GM23338 (cell line): Measurements from ENCODE around the gene ADCK2.
"Not testable (repeated sequence)": the region's sequence is repeated elsewhere in the genome, so short reads cannot be mapped to it uniquely, and the experiment has no call there.

ENCODE experiments used
- CREB1 ChIP-seq: fragments of 250-450 bp; sonication (Bioruptor Pico); IDR thresholded peaks from 2 replicates; pipeline ENCODE4 v1.5.0; 2020; ENCODE audit warnings: low read depth, mild to moderate bottlenecking, moderate library complexity
- EZH2 ChIP-seq: fragments of 200-600 bp; sonication (generic); IDR thresholded peaks from one replicate; pipeline ENCODE4 v1.8.0; 2017; ENCODE audit warnings: antibody characterized with exemption, mild to moderate bottlenecking, low read depth; ENCODE audit not compliant: unreplicated experiment
- EZH2phosphoT487 ChIP-seq: fragments of 200-600 bp; sonication (generic); IDR thresholded peaks from one replicate; pipeline ENCODE4 v1.8.1; 2018; ENCODE audit warnings: antibody characterized with exemption; ENCODE audit not compliant: unreplicated experiment
- JUNB ChIP-seq: IDR thresholded peaks from one replicate; pipeline ENCODE4 v1.6.1; 2016; ENCODE audit warnings: antibody characterized with exemption; ENCODE audit not compliant: unreplicated experiment
- NANOG ChIP-seq: IDR thresholded peaks from 2 replicates; pipeline ENCODE4 v1.6.1; 2016; ENCODE audit warnings: antibody characterized with exemption, borderline replicate concordance
- POLR2AphosphoS5 ChIP-seq: IDR thresholded peaks from 2 replicates; pipeline ENCODE4 v1.6.1; 2016; ENCODE audit warnings: antibody characterized with exemption, low read depth
- STAT1 ChIP-seq: IDR thresholded peaks from one replicate; pipeline ENCODE4 v1.6.1; 2016; ENCODE audit warnings: antibody characterized with exemption; ENCODE audit not compliant: unreplicated experiment
- ZNF114 ChIP-seq: fragments of 250-450 bp; sonication (Bioruptor Pico); IDR thresholded peaks from 2 replicates; pipeline ENCODE4 v1.5.0; 2020; ENCODE audit warnings: mild to moderate bottlenecking, moderate library complexity
- TF ChIP-seq, protein P1 (sequence below), 2 experiments: fragments of 200-600 bp in 1 of 2; sonication (generic) in 1 of 2; conservative IDR thresholded peaks; 2 replicates each; pipeline versions ENCODE4 v1.5.1 to v1.6.1; 2016 to 2017; ENCODE audit warnings: antibody characterized with exemption in 2 of 2, low read depth in 2 of 2, mild to moderate bottlenecking in 2 of 2, moderate library complexity in 1 of 2

DNA sequence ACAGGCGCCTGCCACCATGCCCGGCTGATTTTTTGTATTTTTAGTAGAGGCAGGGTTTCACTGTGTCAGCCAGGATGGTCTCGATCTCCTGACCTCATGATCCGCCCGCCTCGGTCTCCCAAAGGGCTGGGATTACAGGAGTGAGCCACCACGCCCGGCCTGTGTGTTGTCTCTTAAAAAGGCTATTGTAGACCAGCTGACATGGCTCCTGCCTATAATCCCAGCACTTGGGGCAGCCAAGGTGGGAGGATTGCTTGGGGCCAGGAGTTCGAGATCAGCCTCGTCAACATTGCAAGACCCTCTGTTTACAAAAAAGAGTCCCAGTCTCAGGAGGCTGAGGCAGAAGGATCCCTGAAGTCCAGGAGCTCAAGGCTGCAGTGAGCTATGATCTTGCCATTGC, 21.1 kb downstream of the ADCK2 start:
- not testable (repeated sequence) for TF ChIP-seq STAT1; EZH2; EZH2phosphoT487; JUNB; POLR2AphosphoS5; ZNF114; NANOG; CREB1 (CRISPR knock-in tag)
- TF ChIP-seq, protein P1, sequence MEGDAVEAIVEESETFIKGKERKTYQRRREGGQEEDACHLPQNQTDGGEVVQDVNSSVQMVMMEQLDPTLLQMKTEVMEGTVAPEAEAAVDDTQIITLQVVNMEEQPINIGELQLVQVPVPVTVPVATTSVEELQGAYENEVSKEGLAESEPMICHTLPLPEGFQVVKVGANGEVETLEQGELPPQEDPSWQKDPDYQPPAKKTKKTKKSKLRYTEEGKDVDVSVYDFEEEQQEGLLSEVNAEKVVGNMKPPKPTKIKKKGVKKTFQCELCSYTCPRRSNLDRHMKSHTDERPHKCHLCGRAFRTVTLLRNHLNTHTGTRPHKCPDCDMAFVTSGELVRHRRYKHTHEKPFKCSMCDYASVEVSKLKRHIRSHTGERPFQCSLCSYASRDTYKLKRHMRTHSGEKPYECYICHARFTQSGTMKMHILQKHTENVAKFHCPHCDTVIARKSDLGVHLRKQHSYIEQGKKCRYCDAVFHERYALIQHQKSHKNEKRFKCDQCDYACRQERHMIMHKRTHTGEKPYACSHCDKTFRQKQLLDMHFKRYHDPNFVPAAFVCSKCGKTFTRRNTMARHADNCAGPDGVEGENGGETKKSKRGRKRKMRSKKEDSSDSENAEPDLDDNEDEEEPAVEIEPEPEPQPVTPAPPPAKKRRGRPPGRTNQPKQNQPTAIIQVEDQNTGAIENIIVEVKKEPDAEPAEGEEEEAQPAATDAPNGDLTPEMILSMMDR (conservative IDR thresholded peaks at IDR 0.05; ENCODE audit: low read depth in 2 of 2), result not testable (repeated sequence)
